Head of caudate nucleus (tissue), 42 donors: ENCODE measurements around the gene IRAK3.

Experiments used
- DNase-seq, 42 donors: peaks; one replicate each; pipeline versions ENCODE4 v3.0.0 to v3.0.0-alpha.2; 2020 to 2021; ENCODE audit warnings: mixed read lengths in 7 of 42
- intact Hi-C: fragments of 100-400 bp; cut with DNase I; formaldehyde crosslinking; loops from one replicate; pipeline ENCODE4 v1.15.0; 2022

The IRAK3 gene

GRCh38 chr12:66188584-66189485, at the start of gene IRAK3:
IRAK3 (plus strand) TSS chr12:66189214; CDS start chr12:66189300, 86 bp downstream.
- intact Hi-C loops, result no loop called here
- peak; percentile 6 to 71 (median 37) for DNase-seq

- intact Hi-C loops, result no loop called here
- DNase-seq, result no peak
These were observed 49.7 kb upstream of the IRAK3 start for GRCh38 chr12:66139328-66139727.

- intact Hi-C loops, result no loop called here
- DNase-seq, result no peak
These were observed 48.3 kb upstream of the IRAK3 start for GRCh38 chr12:66140731-66141130.

GRCh38 chr12:66141299-66141698, 47.7 kb upstream of the IRAK3 start:
- no peak for DNase-seq
- intact Hi-C loops, result no loop called here

- DNase-seq, result no peak
- intact Hi-C loops, result no loop called here
These were observed 46.2 kb upstream of the IRAK3 start for GRCh38 chr12:66142826-66143225.

GRCh38 chr12:66143868-66144267, 45.1 kb upstream of the IRAK3 start:
- no peak for DNase-seq
- intact Hi-C loops, result no loop called here

GRCh38 chr12:66144791-66145754, 43.9 kb upstream of the IRAK3 start:
- intact Hi-C loops, result no loop called here

GRCh38 chr12:66149702-66150398, 39.2 kb upstream of the IRAK3 start:
- DNase-seq, result peak in 1 of 42 donors; percentile 41
- intact Hi-C loops, result no loop called here

More at GRCh38 chr12:66144791-66145754, 43.9 kb upstream of the IRAK3 start:
- DNase-seq, result peak in 6 of 42 donors; percentile 13 to 45 (median 18)

GRCh38 chr12:66152732-66153131, 36.3 kb upstream of the IRAK3 start:
- DNase-seq, result no peak
- intact Hi-C loops, result no loop called here

GRCh38 chr12:66154776-66155175, 34.2 kb upstream of the IRAK3 start:
- intact Hi-C loops, result no loop called here
- no peak for DNase-seq

- DNase-seq, result no peak
- intact Hi-C loops, result no loop called here
These were observed 32.4 kb upstream of the IRAK3 start for GRCh38 chr12:66156654-66157053.

- intact Hi-C loops, result no loop called here
These were observed 29.9 kb upstream of the IRAK3 start for GRCh38 chr12:66159123-66159522.

GRCh38 chr12:66160704-66161103, 28.3 kb upstream of the IRAK3 start:
- intact Hi-C loops, result no loop called here
- no peak for DNase-seq

More at GRCh38 chr12:66159123-66159522, 29.9 kb upstream of the IRAK3 start:
- no peak for DNase-seq

- no peak for DNase-seq
These were observed 26.3 kb upstream of the IRAK3 start for GRCh38 chr12:66162701-66163100.

GRCh38 chr12:66163289-66163688, 25.7 kb upstream of the IRAK3 start:
- DNase-seq, result no peak
- intact Hi-C loops, result no loop called here

More at GRCh38 chr12:66162701-66163100, 26.3 kb upstream of the IRAK3 start:
- intact Hi-C loops, result no loop called here

GRCh38 chr12:66164349-66164821, 24.6 kb upstream of the IRAK3 start:
- no peak for DNase-seq
- intact Hi-C loops, result no loop called here

GRCh38 chr12:66165141-66165540, 23.9 kb upstream of the IRAK3 start:
- intact Hi-C loops, result no loop called here
- DNase-seq, result no peak

- no peak for DNase-seq
- intact Hi-C loops, result no loop called here
These were observed 22.5 kb upstream of the IRAK3 start for GRCh38 chr12:66166561-66166960.

GRCh38 chr12:66168410-66168809, 20.6 kb upstream of the IRAK3 start:
- intact Hi-C loops, result no loop called here
- DNase-seq, result no peak
